ENCODE results near the gene NACC2.
"Not testable (repeated sequence)": the region's sequence is repeated elsewhere in the genome, so short reads cannot be mapped to it uniquely, and the experiment has no call there.

Gene NACC2

GRCh38 chr9:136110082-136111061 lies 15.3 kb upstream of the NACC2 start:
- DNase-seq (ENCODE audit: low spot score), result no peak

- DNase-seq (ENCODE audit: low spot score), result peak; percentile 90
Measured at GRCh38 chr9:136109351-136110081, 14.4 kb upstream of the NACC2 start.

GRCh38 chr9:136108648-136109266 lies 13.7 kb upstream of the NACC2 start:
- no peak for DNase-seq (ENCODE audit: low spot score)

- DNase-seq (ENCODE audit: low spot score), result no peak
Measured at GRCh38 chr9:136107953-136108647, 13.0 kb upstream of the NACC2 start.

- no peak for DNase-seq (ENCODE audit: low spot score)
Measured at GRCh38 chr9:136107155-136107952, 12.3 kb upstream of the NACC2 start.

GRCh38 chr9:136105398-136106135 lies 10.5 kb upstream of the NACC2 start:
- no peak for DNase-seq (ENCODE audit: low spot score)

GRCh38 chr9:136104916-136105315 lies 9.8 kb upstream of the NACC2 start:
- DNase-seq (ENCODE audit: low spot score), result no peak

- DNase-seq (ENCODE audit: low spot score), result no peak
Measured at GRCh38 chr9:136104488-136104800, 9.4 kb upstream of the NACC2 start.

- DNase-seq (ENCODE audit: low spot score), result no peak
Measured at GRCh38 chr9:136103651-136104487, 8.8 kb upstream of the NACC2 start.

- not testable (repeated sequence) for DNase-seq (ENCODE audit: low spot score)
Measured at GRCh38 chr9:136101615-136102074, 6.6 kb upstream of the NACC2 start.

GRCh38 chr9:136100700-136101614 lies 5.9 kb upstream of the NACC2 start:
- no peak for DNase-seq (ENCODE audit: low spot score)

- no peak for DNase-seq (ENCODE audit: low spot score)
Measured at GRCh38 chr9:136099542-136099941, 4.5 kb upstream of the NACC2 start.

GRCh38 chr9:136098844-136099243 lies 3.8 kb upstream of the NACC2 start:
- DNase-seq (ENCODE audit: low spot score), result no peak

- no peak for DNase-seq (ENCODE audit: low spot score)
Measured at GRCh38 chr9:136098210-136098609, 3.1 kb upstream of the NACC2 start.

- no peak for DNase-seq (ENCODE audit: low spot score)
Measured at GRCh38 chr9:136096505-136097001, 1.5 kb upstream of the NACC2 start.

GRCh38 chr9:136093995-136094881 lies 851 bp downstream of the NACC2 start:
- DNase-seq (ENCODE audit: low spot score), result no peak

- no peak for DNase-seq (ENCODE audit: low spot score)
Measured at GRCh38 chr9:136093346-136093986, 1.6 kb downstream of the NACC2 start.
